IPS-15b (cell line): ENCODE data around the gene AUTS2.

Experiments
- H3K27me3 ChIP-seq: one replicate; pipeline ENCODE4 v1.6.1; 2013; ENCODE audit warnings: low read length; ENCODE audit not compliant: control insufficient read depth, insufficient read depth
- H3K36me3 ChIP-seq: one replicate; pipeline ENCODE4 v1.6.1; 2013; ENCODE audit warnings: low read length; ENCODE audit not compliant: control insufficient read depth, insufficient read depth
- H3K4me1 ChIP-seq: one replicate; pipeline ENCODE4 v1.6.1; 2013; ENCODE audit warnings: mild to moderate bottlenecking, low read length; ENCODE audit not compliant: control insufficient read depth, insufficient read depth
- H3K4me3 ChIP-seq: one replicate; pipeline ENCODE4 v1.5.1; 2013; ENCODE audit warnings: low read depth, low read length
- H3K9ac ChIP-seq: one replicate; pipeline ENCODE4 v1.6.1; 2013; ENCODE audit warnings: low read depth, mild to moderate bottlenecking, low read length
- H3K9me3 ChIP-seq: one replicate; pipeline ENCODE4 v1.6.1; 2013; ENCODE audit warnings: mild to moderate bottlenecking, low read length; ENCODE audit not compliant: control insufficient read depth, insufficient read depth

The AUTS2 gene

GRCh38 chr7:69591805-69592204 lies 6.5 kb upstream of the AUTS2 start:
- Histone ChIP-seq H3K4me3 (no peak overlapping the region), H3K27me3 (peaks cover 45% of the 10 kb centered on the region), H3K9me3 (no peaks in the 10 kb centered on the region), H3K9ac (no peak overlapping the region), H3K36me3 (no peaks in the 10 kb centered on the region), H3K4me1 (no peaks in the 10 kb centered on the region)

DNA sequence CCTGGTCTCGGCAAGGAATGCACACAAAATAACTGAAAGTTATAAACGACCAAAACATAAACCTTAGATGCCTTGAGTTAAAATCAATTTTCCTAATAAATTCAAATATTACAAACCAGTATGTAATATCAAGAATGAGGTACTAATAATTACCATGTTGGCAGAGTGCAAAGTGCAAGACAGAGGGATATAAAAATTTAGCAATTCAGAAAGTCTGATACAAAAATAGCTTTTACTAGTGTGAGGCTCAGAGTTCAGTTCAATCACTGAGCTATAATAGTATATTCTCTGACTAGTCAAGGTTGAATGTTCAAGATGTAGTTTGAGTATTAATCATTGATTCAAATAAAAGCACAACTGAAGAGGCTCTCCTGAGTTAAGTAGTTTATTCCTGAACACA lies 4.8 kb upstream of the AUTS2 start:
- no peaks in the 10 kb centered on the region for H3K9me3 ChIP-seq
- H3K4me3 ChIP-seq, result no peak overlapping the region
- H3K27me3 ChIP-seq, result peaks cover 49% of the 10 kb centered on the region
- H3K9ac ChIP-seq, result no peak overlapping the region
- no peaks in the 10 kb centered on the region for H3K4me1 ChIP-seq
- no peaks in the 10 kb centered on the region for H3K36me3 ChIP-seq

GRCh38 chr7:69595415-69595814 lies 2.9 kb upstream of the AUTS2 start:
- H3K9me3 ChIP-seq, result no peaks in the 10 kb centered on the region
- no peaks in the 10 kb centered on the region for H3K36me3 ChIP-seq
- H3K4me3 ChIP-seq, result no peak overlapping the region
- no peak overlapping the region for H3K9ac ChIP-seq
- no peaks in the 10 kb centered on the region for H3K4me1 ChIP-seq
- H3K27me3 ChIP-seq, result peaks cover 53% of the 10 kb centered on the region

DNA sequence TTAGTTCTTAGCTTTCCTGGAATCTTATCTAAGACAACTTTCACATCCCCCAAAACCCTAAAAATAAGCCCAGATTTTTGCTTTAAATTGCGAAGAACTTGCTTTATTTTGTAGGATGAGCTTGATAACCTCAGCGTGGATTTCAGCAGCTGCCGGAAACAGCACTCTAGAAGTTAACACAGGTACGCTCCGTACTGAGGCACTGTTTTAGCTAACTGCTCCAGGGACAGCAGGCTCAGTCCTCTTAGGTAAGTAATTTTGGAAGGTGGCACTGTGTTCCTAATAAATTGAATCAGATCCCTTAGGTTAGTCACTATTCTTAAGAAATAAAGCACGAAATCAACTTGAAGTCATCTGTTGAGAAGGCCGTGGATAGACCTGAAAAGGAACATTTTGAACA lies 2.2 kb upstream of the AUTS2 start:
- Histone ChIP-seq H3K36me3 (no peaks in the 10 kb centered on the region), H3K4me1 (peaks cover 2% of the 10 kb centered on the region), H3K9me3 (no peaks in the 10 kb centered on the region), H3K9ac (no peak overlapping the region), H3K27me3 (peaks cover 57% of the 10 kb centered on the region), H3K4me3 (no peak overlapping the region)

DNA sequence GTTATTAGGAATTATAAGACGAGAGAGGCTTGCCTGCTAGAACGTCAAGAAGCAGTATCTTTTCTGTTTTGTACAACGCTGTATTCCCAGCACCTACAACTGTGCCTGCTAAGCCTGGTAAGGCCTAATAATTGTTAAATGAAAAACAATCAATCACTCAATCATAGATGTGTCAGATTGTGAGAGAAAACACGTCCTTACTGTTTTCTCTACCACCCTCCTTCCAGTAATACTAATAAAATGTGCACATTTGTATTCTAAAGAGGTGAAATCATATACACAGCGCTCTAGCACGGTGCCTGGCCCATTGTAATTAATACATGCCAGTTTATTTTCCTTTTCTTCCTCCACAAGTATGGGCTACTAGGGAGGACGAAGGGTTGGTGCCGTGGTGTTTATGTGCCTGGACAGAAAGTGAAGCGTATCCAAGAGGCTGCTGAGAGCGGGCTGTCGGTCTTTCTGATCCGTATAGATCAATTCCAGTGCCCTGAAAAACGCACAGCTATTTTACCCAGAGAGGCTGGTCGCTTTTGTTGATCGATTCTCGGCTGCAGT lies 1.5 kb upstream of the AUTS2 start:
- peaks cover 63% of the 10 kb centered on the region for H3K27me3 ChIP-seq

DNA sequence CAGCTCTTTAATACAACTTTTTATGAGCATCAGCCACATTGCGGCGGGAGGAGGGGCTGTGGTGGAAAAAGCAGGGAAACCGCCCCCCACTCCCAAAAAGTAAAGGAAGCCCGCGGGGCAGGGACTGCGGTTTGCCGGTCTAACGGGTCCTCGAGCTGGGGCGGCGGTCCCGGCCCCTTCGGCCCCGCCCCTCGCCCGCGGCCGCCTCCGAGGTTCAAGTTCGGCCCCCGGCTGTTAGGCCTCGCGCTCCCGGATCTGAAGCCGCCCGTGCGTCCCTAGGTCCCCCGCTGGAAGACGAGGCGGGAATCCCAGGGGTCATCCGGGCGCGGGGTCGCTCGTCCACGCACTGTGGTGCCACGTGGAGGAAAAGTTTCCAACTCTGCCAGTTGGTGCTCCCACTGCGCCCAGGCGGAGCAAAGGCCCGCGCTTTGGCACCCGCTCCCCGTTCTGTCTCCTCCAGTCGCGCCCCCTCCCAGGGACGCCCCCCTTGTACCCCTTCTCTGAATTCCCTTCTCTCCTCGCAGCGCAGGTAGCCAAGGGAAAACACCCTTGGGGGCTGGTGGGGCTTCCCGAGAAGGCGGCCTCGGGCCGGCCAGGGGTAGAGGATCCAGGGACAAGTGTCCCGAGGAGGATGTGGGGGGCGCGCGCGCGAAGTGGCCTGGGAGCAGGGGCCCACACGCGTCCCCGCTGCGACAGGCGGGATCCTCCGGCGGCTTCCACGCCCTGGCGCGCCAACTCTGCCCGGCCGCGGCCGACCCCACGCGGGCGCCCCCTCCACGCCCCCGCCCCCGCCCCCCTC lies 798 bp upstream of the AUTS2 start:
- H3K4me1 ChIP-seq, result peaks cover 2% of the 10 kb centered on the region
- H3K9ac ChIP-seq, result no peak overlapping the region
- no peaks in the 10 kb centered on the region for H3K36me3 ChIP-seq
- H3K27me3 ChIP-seq, result peaks cover 68% of the 10 kb centered on the region
- no peaks in the 10 kb centered on the region for H3K9me3 ChIP-seq
- H3K4me3 ChIP-seq, result peak overlapping the region; percentile 63

More for the DNA sequence above, 1.5 kb upstream of the AUTS2 start:
- no peaks in the 10 kb centered on the region for H3K36me3 ChIP-seq
- H3K4me3 ChIP-seq, result peak overlapping the region; percentile 63
- no peak overlapping the region for H3K9ac ChIP-seq
- H3K4me1 ChIP-seq, result peaks cover 2% of the 10 kb centered on the region
- H3K9me3 ChIP-seq, result no peaks in the 10 kb centered on the region

DNA sequence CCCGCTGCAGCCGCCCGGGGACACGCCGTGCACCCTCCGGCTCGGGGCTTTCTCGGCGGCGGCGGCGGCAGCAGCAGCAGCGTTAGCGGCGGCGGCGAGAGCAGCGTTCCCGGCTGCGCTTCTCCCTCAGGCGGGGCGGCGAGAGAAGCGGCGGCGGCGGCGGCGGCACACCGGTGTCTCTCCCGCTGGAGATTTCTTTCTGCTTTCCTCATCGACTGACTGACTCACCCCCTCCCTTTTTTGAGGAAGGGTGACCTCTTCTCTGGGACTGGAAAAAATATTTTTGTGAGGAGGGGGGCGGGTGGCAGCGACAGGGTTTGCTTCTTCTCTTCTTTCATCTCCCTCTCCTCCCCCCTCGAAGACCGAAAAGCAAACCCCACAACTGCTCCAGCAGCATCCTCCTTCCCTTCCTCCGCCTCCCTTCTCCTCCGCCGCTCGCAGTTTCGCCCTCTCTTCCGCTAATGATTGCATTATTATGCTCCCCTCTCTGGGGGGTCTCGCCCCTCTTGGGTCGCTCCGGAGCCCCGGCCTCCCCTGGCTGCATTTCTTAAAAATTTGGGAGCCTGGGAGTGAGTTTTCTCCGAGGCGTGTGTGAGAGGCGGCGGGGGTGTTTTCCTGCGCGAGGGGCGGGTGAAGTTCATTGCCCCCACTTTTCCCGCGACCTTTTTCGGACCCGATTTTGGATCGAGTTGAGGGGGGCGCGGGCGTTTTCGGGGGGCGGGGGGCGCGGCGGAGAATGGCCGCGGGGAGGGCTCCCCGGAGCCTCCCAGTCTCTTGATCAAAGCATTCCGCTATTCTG lies 411 bp downstream of the AUTS2 start:
- peaks cover 2% of the 10 kb centered on the region for H3K4me1 ChIP-seq
- H3K9ac ChIP-seq, result no peak overlapping the region
- no peaks in the 10 kb centered on the region for H3K9me3 ChIP-seq
- H3K4me3 ChIP-seq, result peak overlapping the region; percentile 69
- peaks cover 69% of the 10 kb centered on the region for H3K27me3 ChIP-seq
- no peaks in the 10 kb centered on the region for H3K36me3 ChIP-seq

- Histone ChIP-seq H3K9ac (no peak overlapping the region), H3K9me3 (no peaks in the 10 kb centered on the region), H3K36me3 (no peaks in the 10 kb centered on the region), H3K27me3 (peaks cover 71% of the 10 kb centered on the region), H3K4me3 (peak overlapping the region; percentile 69), H3K4me1 (peaks cover 2% of the 10 kb centered on the region)
Observed at GRCh38 chr7:69599286-69599954, 1.1 kb downstream of the AUTS2 start.

DNA sequence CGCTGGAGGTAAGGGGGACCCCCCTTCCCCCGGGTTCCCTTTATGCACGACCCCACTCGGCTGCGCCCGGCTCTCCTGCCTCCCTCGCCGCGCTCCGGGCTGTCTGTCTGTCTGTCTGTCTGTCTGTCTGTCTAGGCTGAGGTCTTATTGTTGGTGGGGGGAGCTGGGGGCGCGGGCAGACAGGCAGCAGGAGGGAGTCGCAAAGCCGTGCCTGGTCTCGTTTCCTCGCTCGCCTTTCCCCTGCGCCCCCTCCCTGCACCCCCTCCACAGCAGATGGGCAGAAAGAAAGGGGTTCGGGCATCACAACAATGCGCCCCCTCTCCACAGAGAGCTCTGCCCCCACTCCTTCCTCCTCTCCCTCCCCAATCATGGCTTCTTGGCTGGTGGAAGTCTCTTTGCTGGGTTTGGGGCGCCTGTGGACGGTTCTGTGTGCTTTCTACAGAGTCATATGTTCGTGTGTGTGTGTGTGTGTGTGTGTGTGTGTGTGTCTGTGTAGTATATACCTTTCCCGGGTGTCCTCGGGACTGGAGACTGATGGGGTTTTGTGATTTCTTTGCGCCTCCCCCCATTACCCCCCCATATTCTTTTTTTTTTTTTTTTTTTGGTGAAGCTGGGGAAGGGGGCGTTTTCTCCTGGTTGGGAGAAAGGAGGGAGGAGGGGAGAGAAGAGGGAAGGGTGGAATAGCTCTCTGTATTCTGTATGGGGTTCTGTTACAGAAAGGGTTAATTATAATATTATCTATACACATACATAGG lies 1.9 kb downstream of the AUTS2 start:
- Histone ChIP-seq H3K27me3 (peaks cover 71% of the 10 kb centered on the region), H3K4me3 (peak overlapping the region; percentile 69), H3K4me1 (peaks cover 2% of the 10 kb centered on the region), H3K36me3 (no peaks in the 10 kb centered on the region), H3K9me3 (no peaks in the 10 kb centered on the region), H3K9ac (peak overlapping the region; percentile 42)

DNA sequence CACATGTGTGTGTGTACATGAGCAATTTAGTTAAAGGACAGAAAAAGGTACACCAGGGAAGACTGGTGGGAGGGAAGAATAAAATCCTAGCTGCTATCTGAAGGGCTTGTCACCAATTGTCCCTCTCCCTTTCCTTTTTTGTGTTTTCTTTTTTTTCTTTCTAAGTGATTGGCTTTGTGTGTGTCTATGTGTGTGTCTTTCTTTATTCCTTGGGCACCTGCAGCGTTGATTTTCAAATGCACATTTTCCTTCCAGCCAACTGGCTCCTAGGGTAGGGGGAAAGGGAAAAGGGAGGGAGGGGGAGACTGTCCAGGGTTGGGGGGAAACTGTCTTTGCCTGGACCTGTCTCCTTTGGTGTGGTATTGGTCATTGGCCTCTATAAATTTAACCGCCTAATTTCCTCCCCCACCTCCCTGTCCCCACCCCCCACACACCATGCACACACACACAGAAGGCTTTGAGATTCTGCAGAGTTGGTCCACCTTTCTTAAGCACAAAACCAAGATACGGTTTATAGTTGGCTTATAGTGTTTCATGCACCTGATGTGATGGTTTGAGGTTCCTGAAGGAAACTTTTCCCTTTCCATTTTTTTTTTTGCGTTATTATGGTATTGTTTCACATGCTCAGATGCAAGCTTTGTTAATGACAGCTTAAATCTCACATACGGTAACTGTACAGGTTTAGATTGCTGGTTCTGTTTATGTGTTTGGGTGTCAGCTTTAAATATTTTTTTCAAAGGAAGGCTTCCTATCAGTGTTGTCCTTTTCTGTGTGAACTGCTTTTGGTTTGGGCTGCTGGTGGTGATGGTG lies 2.6 kb downstream of the AUTS2 start:
- Histone ChIP-seq H3K4me1 (peaks cover 2% of the 10 kb centered on the region), H3K4me3 (peak overlapping the region; percentile 69), H3K27me3 (peaks cover 71% of the 10 kb centered on the region), H3K36me3 (no peaks in the 10 kb centered on the region), H3K9ac (no peak overlapping the region), H3K9me3 (no peaks in the 10 kb centered on the region)
